NCI-H2227 (cell line): ENCODE results near the gene STBD1.
"Not testable (repeated sequence)": the region's sequence is repeated elsewhere in the genome, so short reads cannot be mapped to it uniquely, and the experiment has no call there.

Experiments
- DNase-seq: peaks from one replicate; lab custom pipeline; 2025; ENCODE audit not compliant: unreplicated experiment; lab: John Stamatoyannopoulos, UW

STBD1 gene

DNA sequence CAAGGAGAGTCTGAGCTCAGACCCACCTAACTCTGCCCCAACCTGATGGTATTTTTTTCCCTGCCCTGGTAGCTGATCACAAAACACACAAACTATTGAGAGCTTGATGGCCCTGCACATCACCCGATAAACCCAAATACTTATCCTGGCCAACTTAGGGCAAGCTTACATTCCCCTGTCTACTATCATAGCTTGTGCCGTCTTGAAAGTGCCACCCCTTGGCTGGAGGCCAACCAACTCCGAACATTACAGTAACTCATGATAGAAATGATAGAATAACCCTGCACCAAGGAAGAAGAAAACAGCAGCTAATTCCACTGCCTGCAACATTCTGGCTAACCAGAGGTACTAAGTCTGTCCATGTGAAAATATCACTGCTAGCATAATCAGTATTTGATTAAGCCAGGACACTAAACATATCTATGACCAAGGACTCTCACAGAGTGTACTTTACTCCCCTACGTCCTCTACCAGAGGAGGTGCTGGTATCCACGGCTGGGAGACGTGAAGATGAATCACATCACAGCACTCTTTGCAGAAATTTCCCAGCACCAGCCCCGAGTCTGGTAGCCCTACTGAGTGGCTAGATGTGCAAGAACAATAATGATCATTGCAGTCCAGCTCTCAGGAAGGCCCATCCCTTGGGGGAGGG is 8.9 kb downstream of the STBD1 start:
- DNase-seq = no peak

DNA sequence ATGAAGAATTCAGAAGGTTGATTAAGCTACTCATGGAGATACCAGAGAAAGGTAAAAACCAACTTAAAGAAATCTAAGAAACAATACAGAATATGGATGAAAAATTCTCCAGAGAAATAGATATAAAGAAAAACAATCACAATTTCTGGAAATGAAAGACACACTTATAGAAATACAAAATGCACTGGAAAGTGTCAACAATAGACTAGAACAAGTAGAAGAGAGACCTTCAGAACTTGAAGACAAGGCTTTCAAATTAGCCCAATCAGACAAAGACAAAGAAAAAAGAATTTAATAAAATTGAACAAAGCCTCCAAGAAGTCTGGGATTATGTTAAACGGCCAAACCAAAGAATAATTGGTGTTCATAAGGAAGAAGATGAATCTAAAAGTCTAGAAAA is 9.6 kb downstream of the STBD1 start:
- no peak for DNase-seq

DNA sequence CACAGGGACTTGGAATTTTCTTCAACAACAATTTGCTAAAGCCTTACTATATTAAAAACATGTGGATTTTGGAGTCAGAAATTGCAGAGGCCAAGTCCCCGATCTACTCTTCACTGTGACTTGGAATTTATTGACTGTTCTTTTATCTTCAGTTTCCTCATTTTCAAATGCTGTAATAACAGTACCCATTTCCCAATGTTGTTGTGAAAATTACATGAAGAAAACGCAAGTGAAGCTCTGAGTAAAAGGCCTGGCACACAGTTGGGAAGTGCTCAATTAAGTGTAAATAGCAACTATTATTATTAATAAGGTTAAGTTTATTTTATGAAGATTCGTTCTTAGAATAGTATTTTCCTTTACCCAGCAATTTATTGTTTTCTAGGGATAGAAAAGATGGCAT is 15.7 kb downstream of the STBD1 start:
- no peak for DNase-seq

DNA sequence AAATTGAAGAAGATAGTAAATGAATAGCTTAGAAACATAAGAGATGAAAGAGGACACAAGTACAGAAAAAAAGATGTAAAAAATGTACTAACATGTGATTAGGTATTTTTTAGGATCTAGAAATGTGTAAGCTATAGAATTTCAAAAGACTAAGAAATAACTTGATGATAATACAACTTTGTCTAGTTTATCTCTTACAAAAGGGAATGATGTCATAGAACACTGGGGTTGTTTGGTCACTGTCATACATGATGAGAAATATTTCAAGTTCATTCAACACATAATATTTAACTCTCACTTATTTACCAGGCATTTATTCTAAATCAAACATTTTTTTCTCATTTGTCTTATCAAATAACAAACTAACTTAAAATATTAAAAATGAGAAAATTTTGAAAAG is 18.5 kb downstream of the STBD1 start:
- no peak for DNase-seq

DNA sequence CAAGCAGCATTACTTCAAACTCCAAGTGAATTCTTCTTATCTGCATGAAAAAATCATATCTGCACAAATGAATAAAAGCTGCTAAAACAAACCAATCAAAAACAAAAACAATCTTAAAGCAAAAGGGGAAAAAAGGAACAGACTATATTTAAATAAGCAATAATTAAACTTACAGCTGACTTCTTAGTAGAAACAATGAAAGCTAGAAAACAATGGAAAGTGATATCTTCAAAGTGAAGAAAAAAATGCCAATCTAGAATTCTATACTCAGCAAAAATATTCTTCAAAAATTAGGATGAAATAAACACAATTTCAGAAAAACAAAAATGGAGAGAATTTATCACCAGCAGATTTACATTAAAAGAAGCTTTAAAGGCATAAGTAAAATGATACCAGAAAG is 20.0 kb downstream of the STBD1 start:
- DNase-seq = no peak

DNA sequence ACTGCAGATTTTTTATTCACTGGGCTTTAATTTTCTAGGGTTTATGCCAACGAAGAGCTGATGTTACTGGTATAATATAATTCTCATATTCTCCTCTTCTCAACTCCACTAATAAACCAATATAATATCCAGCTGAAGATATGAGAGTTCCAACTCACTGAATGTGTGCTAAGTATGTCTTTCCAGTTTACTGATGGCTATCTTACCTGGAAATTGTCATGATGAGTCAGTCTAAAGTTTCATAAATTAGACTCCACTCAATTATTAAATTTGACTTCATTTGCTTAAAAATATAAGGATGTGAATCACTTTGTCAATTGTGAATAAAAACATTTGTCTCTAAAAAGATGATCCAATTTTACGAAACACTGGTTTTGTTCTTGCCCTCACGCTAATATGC is 28.4 kb downstream of the STBD1 start:
- no peak for DNase-seq

DNA sequence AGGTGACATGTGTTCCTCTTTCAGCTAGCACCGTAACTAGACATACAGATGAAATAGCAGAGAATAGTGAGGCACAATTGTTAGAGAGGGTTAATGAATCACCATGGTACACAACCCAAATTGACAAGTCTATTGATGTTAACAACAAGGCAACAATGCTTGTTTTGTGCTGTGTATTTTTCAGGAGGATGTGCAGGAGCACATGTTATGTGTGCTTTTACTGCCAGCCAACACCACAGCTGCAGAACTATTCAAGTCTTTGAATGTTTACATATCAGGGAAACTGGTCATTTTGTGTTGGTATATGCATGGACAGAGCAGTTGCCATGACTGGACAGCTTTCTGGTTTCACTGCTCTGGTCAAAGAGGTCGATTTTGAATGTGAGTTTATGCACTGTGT is 32.8 kb downstream of the STBD1 start:
- DNase-seq = no peak

DNA sequence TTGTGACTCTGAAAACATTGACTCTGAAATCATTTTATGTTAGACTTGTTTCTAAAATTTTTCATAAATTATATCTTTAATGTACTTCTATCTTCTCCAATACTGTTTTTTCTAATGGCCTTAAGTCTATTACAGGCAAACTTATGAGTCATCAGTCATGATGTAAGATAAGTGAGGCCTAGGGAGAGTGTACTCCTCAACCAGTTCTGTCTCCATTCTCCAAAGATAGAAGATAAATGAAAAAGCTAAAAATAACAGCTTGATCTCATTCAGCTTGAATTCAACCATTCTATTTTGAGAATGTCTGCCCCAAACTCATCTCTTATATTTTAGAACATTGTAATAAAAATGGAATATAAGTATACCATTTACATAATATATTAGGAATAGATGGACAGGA is 34.5 kb downstream of the STBD1 start:
- DNase-seq = no peak

DNA sequence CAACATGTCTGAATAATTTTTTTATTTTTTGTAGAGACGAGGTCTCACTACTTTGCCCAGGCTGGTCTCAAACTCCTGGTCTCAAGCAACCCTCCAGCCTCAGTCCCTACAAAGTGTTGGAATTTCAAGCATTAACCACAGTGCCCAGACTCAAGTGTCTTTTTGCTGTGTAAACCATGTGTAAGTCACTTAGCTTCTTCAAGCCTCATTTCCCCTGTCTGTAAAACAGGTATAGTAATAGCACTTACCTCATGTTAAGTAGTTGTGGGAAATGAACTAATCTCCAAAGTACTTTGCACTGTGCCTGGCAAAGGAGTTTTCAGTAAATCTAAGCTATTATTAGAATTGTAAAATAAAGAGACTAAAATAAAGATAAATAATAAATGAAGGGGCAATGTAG is 35.7 kb downstream of the STBD1 start:
- DNase-seq = no peak

DNA sequence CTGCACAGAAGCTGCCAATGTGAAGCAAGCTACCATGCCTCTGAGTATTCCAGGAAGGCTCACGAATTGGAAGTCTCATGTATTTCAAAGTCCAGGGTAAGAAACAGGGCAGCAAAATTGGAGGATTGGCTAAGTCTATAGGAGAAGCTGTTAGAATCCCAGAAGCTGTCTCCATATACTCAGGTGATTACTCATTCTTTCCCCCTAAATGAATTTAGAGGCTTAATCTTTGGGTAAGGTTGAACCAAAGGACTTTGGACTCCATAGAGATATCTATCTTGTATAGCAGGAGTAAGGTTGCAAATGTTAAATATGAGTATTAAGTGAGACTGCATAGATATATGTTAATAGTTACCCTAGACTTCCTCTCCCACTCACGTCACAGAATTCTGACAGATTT is 36.3 kb downstream of the STBD1 start:
- DNase-seq = no peak

DNA sequence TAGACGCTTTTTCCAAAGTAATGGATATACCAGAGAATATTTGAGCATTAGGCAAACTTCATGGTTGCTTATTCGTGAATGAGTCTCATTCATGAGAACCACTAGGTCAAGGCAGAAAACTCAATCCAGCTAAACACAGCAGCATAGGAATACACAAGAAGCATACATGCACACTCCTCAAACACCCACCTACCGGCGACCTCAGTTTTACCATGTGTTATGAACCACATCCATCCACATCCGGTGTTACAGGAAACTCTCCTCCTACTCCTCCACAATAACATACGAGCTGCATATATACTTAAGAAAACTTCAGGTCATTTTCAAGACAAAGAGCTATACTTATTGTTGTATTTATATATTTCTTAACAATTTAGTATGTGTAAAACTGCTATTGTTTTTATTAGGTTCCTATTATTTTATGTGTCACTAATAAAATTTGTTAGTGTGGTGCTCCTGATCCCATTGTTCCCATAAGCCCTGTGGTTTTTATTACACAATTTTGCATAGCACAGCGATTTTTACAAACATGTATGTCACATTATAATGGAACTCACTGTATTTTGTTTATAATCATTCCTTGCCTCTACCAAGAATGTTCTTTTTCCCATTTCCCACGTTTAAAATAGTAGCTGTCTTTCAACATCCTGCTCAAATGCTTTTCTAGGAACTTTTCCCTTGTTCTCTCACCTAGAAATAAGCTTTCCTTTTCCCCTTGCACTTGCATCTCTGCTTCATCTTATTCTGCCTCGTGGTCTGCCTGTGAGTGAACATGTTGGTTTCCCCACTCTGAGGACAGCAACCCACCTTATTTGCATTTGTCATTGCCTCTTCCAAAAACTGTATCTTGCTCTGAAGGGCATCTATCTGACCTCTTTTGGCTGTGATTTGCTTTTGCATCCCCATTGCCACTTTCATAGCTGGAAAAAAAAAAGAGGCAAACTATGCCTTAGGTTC is 48.3 kb downstream of the STBD1 start:
- no peak for DNase-seq

DNA sequence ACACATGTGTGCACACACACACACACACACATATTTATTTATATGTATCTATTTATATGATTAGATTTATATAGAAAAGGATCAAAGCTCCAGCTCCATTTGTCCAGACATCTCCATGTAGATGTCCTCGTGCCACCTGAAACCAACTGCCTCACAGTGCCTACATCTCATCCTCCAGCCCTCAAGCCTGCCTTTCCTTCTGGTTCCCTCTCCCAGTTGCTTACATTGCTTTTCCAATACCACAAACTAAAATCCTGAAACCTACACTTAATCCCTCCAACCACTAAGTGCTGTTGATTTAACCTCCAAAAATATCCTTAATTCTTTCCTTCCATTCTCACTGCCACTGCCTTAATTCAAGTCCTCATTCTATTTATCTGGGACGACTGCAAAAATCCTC is 51.4 kb downstream of the STBD1 start:
- no peak for DNase-seq

DNA sequence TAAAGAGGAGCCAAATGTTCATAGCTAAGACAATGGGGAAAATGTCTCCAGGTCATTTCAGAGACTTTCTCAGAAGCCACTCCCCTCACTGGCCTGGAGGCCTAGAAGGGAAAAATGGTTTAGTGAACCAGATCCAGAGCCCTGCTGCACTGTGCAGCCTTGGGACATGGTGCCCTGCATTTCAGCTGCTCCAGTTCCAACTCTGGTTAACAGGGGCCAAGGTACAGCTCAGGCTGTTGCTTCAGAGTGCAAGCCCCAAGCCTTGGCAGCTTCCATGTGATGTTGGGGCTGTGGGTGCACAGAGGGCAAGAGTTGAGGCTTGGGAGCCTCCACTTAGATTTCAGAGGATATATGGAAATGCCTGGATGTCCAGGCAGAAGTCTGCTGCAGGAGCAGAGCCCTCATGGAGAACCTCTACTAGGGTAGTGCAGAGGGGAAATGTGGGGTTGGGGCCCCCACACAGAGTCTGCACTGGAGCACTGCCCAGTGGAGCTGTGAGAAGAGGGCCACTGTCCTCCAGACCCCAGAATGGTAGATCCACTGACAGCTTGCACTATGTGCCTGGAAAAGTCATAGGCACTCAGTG is 53.4 kb downstream of the STBD1 start:
- not testable (repeated sequence) for DNase-seq
